Thoracic aorta (tissue), 2 donors: ENCODE measurements around the gene MEX3A. TPM values are rescaled to one million over a fixed set of nuclear protein-coding genes. Genes with fewer than 3 reads are reported as not detected.

ENCODE experiments used
- ATAC-seq: fragments of 150-250 bp; one replicate; pipeline ENCODE4 v1.8.0; 2017; ENCODE audit warnings: low read depth; ENCODE audit not compliant: insufficient number of reproducible peaks, low FRiP score
- DNase-seq: peaks from one replicate; pipeline ENCODE4 v3.0.0-alpha.2; 2020; ENCODE audit warnings: low spot score
- H3K27ac ChIP-seq, 2 donors: fragments of 200-600 bp; sonication (generic); 1 replicate in 1 of 2; 2 replicates in 1 of 2; pipeline ENCODE4 v1.5.1; 2016; ENCODE audit warnings: mild to moderate bottlenecking in 2 of 2, moderate library complexity in 2 of 2
- H3K27me3 ChIP-seq: fragments of 200-600 bp; sonication (generic); replicated peaks from 2 replicates; pipeline ENCODE4 v1.6.0; 2016; ENCODE audit warnings: mild to moderate bottlenecking; ENCODE audit not compliant: insufficient read depth
- H3K36me3 ChIP-seq: fragments of 200-600 bp; sonication (generic); one replicate; pipeline ENCODE4 v1.5.1; 2016
- H3K4me1 ChIP-seq, 2 donors: fragments of 200-600 bp; sonication (generic); 1 replicate in 1 of 2; 2 replicates in 1 of 2; pipeline versions ENCODE4 v1.5.1 to v1.6.0; 2016; ENCODE audit warnings: low read depth in 2 of 2, mild to moderate bottlenecking in 1 of 2; ENCODE audit not compliant: control insufficient read depth in 1 of 2
- H3K4me3 ChIP-seq: fragments of 200-600 bp; sonication (generic); 2 replicates; pipeline ENCODE4 v1.5.1; 2016; ENCODE audit warnings: mild to moderate bottlenecking
- H3K9me3 ChIP-seq: fragments of 200-600 bp; sonication (generic); 2 replicates; pipeline ENCODE4 v1.5.1; 2016
- total RNA-seq, 2 donors: library from RNA; depleted of rRNA; stranded (reverse); fragments of >200 nt; gene quantifications; one replicate each; pipeline versions ENCODE4 v1.1.0 to v1.2.3, GENCODE V29; 2016
- TF ChIP-seq, protein P1 (sequence below): fragments of 200-600 bp; sonication (generic); IDR thresholded peaks from one replicate; pipeline ENCODE4 v1.5.1; 2019; ENCODE audit warnings: antibody characterized with exemption

MEX3A gene, protein sequence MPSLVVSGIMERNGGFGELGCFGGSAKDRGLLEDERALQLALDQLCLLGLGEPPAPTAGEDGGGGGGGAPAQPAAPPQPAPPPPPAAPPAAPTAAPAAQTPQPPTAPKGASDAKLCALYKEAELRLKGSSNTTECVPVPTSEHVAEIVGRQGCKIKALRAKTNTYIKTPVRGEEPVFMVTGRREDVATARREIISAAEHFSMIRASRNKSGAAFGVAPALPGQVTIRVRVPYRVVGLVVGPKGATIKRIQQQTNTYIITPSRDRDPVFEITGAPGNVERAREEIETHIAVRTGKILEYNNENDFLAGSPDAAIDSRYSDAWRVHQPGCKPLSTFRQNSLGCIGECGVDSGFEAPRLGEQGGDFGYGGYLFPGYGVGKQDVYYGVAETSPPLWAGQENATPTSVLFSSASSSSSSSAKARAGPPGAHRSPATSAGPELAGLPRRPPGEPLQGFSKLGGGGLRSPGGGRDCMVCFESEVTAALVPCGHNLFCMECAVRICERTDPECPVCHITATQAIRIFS
- total RNA-seq, result under 1 TPM in 1 of 2 donors, not detected in 1; 0.42 TPM

DNA sequence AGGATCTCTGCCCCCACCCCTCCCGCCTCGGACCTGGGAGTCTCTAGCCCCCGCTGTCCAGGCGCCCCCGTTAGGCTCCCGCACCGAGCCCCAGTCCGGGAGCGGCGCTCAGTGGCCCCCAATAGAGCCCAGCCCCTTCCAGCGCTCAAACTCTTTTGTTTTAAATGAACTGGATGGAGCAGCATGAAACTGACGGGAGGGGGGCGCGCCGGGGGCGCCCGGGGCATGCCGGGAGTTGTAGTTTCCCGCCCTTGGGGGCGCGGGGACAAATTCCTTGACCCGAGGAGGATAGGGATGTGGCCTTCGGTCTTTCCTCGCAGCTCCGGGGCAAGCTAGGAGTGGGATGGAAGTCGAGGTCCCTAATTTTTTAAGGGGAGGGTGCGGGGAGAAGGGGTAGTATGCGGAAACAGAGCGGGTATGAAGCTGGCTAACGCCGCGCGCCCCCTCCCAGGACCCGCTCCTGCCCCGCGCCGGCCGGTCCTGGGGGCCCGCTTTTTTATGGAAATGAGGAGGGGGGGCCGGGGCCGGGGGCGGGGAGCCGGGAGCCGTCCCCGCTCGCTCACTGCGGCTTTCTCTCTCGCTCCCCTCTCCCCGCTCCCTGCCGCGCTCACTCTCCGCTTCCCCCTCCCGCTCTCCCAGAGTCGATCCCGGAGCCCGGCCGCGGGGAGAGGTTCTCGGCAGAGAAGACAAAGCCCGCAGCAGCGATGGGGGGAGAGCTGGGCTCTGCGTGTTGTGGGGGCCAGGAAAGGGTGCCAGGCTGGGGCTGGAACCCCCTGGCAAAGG is at the start of gene MEX3A:
MEX3A (minus strand) TSS at position 157 of the 783 bp plus-strand sequence. CDS start 467 bp downstream, outside the sequence.
- ATAC-seq (no peak), DNase-seq (no peak)
- H3K36me3 ChIP-seq, result no peaks in the 10 kb centered on the region
- no peaks in the 10 kb centered on the region for H3K9me3 ChIP-seq
- H3K27ac ChIP-seq, result no peak within 1 kb of the TSS
- TF ChIP-seq, protein P1, sequence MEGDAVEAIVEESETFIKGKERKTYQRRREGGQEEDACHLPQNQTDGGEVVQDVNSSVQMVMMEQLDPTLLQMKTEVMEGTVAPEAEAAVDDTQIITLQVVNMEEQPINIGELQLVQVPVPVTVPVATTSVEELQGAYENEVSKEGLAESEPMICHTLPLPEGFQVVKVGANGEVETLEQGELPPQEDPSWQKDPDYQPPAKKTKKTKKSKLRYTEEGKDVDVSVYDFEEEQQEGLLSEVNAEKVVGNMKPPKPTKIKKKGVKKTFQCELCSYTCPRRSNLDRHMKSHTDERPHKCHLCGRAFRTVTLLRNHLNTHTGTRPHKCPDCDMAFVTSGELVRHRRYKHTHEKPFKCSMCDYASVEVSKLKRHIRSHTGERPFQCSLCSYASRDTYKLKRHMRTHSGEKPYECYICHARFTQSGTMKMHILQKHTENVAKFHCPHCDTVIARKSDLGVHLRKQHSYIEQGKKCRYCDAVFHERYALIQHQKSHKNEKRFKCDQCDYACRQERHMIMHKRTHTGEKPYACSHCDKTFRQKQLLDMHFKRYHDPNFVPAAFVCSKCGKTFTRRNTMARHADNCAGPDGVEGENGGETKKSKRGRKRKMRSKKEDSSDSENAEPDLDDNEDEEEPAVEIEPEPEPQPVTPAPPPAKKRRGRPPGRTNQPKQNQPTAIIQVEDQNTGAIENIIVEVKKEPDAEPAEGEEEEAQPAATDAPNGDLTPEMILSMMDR, result no peak
- H3K27me3 ChIP-seq, result no peaks in the 10 kb centered on the region
- H3K4me1 ChIP-seq, result peaks cover 4 to 22% of the 10 kb centered on the region in 2 donors
- peak within 1 kb of the TSS; percentile 89 for H3K4me3 ChIP-seq

DNA sequence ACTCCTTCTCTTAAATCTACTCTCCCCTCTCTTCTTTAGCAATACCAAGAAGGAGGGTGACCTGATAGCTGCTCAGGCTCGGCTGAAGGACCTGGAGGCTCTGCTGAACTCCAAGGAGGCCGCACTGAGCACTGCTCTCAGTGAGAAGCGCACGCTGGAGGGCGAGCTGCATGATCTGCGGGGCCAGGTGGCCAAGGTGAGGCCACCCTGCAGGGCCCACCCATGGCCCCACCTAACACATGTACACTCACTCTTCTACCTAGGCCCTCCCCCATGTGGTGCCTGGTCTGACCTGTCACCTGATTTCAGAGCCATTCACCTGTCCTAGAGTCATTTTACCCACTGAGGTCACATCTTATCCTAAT is 48.3 kb upstream of the MEX3A start:
- H3K27me3 ChIP-seq, result no peaks in the 10 kb centered on the region
- peaks cover 51% of the 10 kb centered on the region for H3K36me3 ChIP-seq
- DNase-seq (no peak), ATAC-seq (no peak)
- H3K4me1 ChIP-seq, result peaks cover 34 to 53% of the 10 kb centered on the region in 2 donors
- no peak overlapping the region for H3K4me3 ChIP-seq
- TF ChIP-seq, protein P1, result no peak
- H3K27ac ChIP-seq, result peak overlapping the region; percentile 98
- H3K9me3 ChIP-seq, result no peaks in the 10 kb centered on the region

DNA sequence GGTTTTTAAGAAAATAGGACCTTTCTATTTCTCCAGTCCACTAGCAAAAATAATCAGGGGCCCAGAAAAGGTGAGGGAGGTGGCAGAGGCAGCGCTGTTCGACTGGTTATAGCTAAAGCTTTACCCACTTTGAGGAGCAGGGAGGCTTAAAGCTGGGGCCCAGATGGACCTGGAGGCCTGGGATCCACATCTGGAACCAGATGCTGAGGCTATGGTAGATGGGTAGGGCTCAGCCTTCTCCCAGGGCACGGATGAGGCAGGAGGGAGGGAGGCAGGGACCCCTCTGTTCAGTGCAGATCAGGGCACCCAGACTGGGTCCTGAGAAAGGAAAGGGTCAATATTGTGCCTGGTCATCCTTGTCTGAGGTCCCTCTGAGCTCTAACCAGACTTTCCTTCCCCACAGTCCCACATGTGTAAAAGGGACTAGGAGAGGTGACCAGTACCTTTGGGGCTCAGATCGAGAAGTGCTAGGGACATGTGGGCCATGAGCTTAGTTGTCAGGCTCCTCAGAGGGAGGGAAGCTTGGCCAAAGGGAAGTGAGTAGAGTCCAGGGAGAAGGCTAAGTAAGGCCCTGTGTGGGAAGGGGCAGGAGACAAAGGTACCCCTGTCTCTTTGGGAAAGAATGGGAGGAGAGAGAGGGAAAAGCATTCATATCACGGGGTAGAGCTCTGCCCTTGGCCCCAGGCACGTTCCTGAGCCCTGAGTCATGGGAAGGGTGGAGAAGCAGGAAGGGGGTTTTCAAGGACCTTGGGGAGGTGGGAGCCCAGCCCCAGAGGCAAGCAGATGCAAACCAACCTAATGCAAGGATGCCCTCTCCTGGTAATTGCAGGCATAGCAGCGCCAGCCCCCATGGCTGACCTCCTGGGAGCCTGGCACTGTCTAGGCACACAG is 47.7 kb upstream of the MEX3A start:
- ATAC-seq (peak; percentile 68), DNase-seq (peak; percentile 78)
- Histone ChIP-seq H3K27me3 (no peaks in the 10 kb centered on the region), H3K36me3 (peaks cover 44% of the 10 kb centered on the region), H3K4me1 (peaks cover 40 to 60% of the 10 kb centered on the region in 2 donors), H3K9me3 (no peaks in the 10 kb centered on the region), H3K4me3 (peak overlapping the region; percentile 96), H3K27ac (peak overlapping the region; percentile 98)
- TF ChIP-seq, protein P1, result peak; percentile 96

DNA sequence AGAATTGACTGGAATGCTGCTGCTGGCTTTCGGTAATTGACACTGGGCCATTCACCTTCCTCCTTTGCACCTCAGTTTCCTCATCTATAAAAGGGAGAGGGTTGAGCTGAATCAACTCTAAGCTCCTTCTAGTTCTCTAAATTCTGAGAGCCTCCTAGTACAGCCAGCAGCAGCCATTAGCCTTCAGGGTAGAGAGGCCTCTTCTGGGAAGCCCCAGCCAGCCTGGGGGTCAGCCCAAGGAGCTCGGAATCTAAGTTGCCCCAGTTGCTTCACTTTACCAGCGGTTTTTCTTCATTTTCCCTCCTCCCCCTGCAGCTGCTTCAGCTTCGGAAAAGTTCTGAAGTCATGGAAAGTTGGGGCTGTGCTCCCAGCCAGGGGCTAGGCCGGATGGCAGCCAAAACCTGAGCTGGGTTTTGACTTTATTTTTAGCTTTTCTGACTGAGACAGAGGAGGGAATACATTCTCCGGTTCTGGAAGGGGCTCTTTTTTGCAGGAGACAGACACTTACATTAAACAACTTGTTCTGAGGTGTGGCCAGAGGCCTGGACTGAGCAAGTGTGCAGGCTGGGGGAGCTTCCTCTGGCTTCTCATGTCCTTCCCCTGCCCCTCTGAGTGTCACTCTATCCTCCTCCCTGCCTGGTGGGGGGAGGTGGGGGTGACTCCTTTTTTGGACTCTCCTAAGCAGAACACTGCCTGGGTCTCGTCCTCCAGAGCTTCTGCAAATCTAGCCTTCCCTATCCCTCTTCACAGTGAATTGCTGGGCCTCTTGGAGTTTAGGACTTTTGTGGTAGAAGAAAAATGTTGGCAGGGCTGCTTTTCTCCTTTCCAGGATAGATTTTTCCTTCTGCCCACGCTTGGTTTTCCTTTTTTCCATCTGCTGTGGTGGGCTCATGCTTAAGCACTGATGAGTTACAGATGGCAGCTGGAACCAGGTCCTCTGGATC is 46.7 kb upstream of the MEX3A start:
- H3K27me3 ChIP-seq, result no peaks in the 10 kb centered on the region
- TF ChIP-seq, protein P1, result no peak
- peaks cover 34% of the 10 kb centered on the region for H3K36me3 ChIP-seq
- H3K9me3 ChIP-seq, result no peaks in the 10 kb centered on the region
- H3K4me3 ChIP-seq, result peak overlapping the region; percentile 96
- DNase-seq, result no peak
- H3K27ac ChIP-seq, result peak overlapping the region; percentile 98
- peak; percentile 24 for ATAC-seq
- H3K4me1 ChIP-seq, result peaks cover 50 to 70% of the 10 kb centered on the region in 2 donors
